ENCODE results near the gene PSMB11. TPM values are rescaled to one million over a fixed set of nuclear protein-coding genes. Genes with fewer than 3 reads are reported as not detected.

PSMB11 gene
- total RNA-seq, 1 experiment from 2014 or later: not detected

DNA sequence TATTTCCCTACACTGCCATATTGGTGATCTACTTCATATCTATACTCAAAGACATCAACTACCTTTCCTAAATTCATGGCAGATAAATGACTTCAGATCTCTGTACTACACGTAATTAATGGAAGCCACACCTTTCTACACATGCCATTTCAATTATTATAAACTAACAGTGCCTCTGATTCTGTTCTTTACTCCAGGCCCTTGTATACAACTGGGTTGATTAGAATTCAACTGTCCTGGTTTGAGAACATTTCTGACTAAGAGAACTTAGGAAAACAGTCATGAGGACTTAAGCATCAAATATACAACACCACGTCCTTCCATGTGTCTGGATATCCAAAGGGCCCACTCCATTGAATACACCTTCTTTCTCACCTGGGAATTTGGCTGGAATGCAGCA, 51.1 kb downstream of the PSMB11 start:
- Histone ChIP-seq H3K27ac (ENCODE audit: low read depth, low read length) (no peak overlapping the region), H3K27me3 (ENCODE audit: insufficient read depth, low read length) (no peaks in the 10 kb centered on the region), H3K4me1 (ENCODE audit: control insufficient read depth in 1 of 2, insufficient read depth in 2 of 2, low read length in 2 of 2) (peaks cover 6 to 12% of the 10 kb centered on the region in 2 experiments; a peak in 2 of 4 replicates), H4K20me1 (ENCODE audit: insufficient read depth) (peaks cover 6% of the 10 kb centered on the region; the same call in 1 of the 2 replicates), H3K9me2 (ENCODE audit: insufficient read depth) (no peaks in the 10 kb centered on the region), H3K9ac (ENCODE audit: low read length) (no peak overlapping the region), H3K36me3 (ENCODE audit: control insufficient read depth in 1 of 2, insufficient read depth in 2 of 2, low read length in 2 of 2) (peaks cover 38 to 46% of the 10 kb centered on the region in 2 experiments), H3K9me3 (ENCODE audit: control insufficient read depth in 1 of 2, insufficient read depth in 1 of 2, low read depth in 1 of 2, low read length in 2 of 2) (no peaks in the 10 kb centered on the region), H3K79me2 (ENCODE audit: insufficient read depth, low read length) (peaks cover 88% of the 10 kb centered on the region), H2AFZ (ENCODE audit: low read depth, low read length, poor library complexity, severe bottlenecking) (no peak overlapping the region), H3K4me3 (replicated peaks in 1 of 2; ENCODE audit: low read depth in 1 of 2, low read length in 2 of 2) (no peak overlapping the region), H3K4me2 (ENCODE audit: low read length) (peak overlapping the region; percentile 95; the same call in 1 of the 2 replicates)
- BruUV-seq (replicated peaks): no TSS peak
- ChIA-PET CTCF (interaction anchor here (1.2 kb wide), 1 partner anchor 16 kb away, joined by 4 read pairs; no protein-coding TSS in a partner anchor), RAD21 (ENCODE audit: low non-redundant PET in 1 of 2, low total read pairs in 2 of 2, uncharacterized antibody in 2 of 2, unreplicated experiment in 2 of 2) (no interaction called here), POLR2A (no interaction called here)
- TF ChIP-seq CBX3 (IDR thresholded peaks at IDR 0.05; ENCODE audit: low read depth) (no peak), JUND (IDR thresholded peaks at IDR 0.05) (no peak), CEBPB (IDR thresholded peaks at IDR 0.05; ENCODE audit: low read depth) (no peak), TCF7L2 (IDR thresholded peaks at IDR 0.05; ENCODE audit: borderline replicate concordance, extremely low read depth, insufficient read depth, insufficient read length) (no peak), SRF (IDR thresholded peaks at IDR 0.05; ENCODE audit: low read depth) (no peak), EZH2 (IDR thresholded peaks at IDR 0.05) (no peak), ATF3 (IDR thresholded peaks at IDR 0.05) (no peak), ZBTB33 (IDR thresholded peaks at IDR 0.05; ENCODE audit: extremely low read depth, insufficient replicate concordance, low read length) (no peak), POLR2AphosphoS5 (IDR thresholded peaks at IDR 0.05; ENCODE audit: low read depth, low read length) (no peak), RAD21 (IDR thresholded peaks at IDR 0.05; ENCODE audit: low read depth) (no peak), SIN3A (IDR thresholded peaks at IDR 0.05; ENCODE audit: low read depth) (no peak), EZH2phosphoT487 (IDR thresholded peaks at IDR 0.05; ENCODE audit: borderline replicate concordance) (no peak), ELF1 (IDR thresholded peaks at IDR 0.05; ENCODE audit: borderline replicate concordance, low read depth) (no peak), EGR1 (IDR thresholded peaks at IDR 0.05; ENCODE audit: low read depth) (no peak), SP1 (IDR thresholded peaks at IDR 0.05; ENCODE audit: low read depth) (no peak), POLR2A (IDR thresholded peaks at IDR 0.05; ENCODE audit: borderline replicate concordance, extremely low read depth, insufficient read depth, insufficient read length) (no peak)
- TF ChIP-seq, protein P1, sequence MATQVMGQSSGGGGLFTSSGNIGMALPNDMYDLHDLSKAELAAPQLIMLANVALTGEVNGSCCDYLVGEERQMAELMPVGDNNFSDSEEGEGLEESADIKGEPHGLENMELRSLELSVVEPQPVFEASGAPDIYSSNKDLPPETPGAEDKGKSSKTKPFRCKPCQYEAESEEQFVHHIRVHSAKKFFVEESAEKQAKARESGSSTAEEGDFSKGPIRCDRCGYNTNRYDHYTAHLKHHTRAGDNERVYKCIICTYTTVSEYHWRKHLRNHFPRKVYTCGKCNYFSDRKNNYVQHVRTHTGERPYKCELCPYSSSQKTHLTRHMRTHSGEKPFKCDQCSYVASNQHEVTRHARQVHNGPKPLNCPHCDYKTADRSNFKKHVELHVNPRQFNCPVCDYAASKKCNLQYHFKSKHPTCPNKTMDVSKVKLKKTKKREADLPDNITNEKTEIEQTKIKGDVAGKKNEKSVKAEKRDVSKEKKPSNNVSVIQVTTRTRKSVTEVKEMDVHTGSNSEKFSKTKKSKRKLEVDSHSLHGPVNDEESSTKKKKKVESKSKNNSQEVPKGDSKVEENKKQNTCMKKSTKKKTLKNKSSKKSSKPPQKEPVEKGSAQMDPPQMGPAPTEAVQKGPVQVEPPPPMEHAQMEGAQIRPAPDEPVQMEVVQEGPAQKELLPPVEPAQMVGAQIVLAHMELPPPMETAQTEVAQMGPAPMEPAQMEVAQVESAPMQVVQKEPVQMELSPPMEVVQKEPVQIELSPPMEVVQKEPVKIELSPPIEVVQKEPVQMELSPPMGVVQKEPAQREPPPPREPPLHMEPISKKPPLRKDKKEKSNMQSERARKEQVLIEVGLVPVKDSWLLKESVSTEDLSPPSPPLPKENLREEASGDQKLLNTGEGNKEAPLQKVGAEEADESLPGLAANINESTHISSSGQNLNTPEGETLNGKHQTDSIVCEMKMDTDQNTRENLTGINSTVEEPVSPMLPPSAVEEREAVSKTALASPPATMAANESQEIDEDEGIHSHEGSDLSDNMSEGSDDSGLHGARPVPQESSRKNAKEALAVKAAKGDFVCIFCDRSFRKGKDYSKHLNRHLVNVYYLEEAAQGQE (IDR thresholded peaks at IDR 0.05; ENCODE audit: low read depth): no peak
- no peak for ATAC-seq
- intact Hi-C loops (cut with micrococcal nuclease): no loop called here
- DNase-seq (ENCODE audit: low read depth, low spot score): no peak
